HG02973 (cell line): ENCODE results near the gene MYL6.
"Not testable (repeated sequence)": the region's sequence is repeated elsewhere in the genome, so short reads cannot be mapped to it uniquely, and the experiment has no call there.

Experiments used
- ATAC-seq: cut with Tn5 transposase; IDR thresholded peaks from one replicate; pipeline ENCODE4 v1.9.1; 2021; ENCODE audit warnings: moderate library complexity; ENCODE audit not compliant: unreplicated experiment

The MYL6 gene

GRCh38 chr12:56158029-56158925 lies at the start of gene MYL6:
Gene MYL6, plus strand, starts transcription at chr12:56158359. Its CDS starts 43 bp downstream, at chr12:56158402.
- ATAC-seq, result peak; percentile 73

- no peak for ATAC-seq
These were observed 47.6 kb upstream of the MYL6 start for GRCh38 chr12:56110571-56110970.

GRCh38 chr12:56114084-56114483 lies 44.1 kb upstream of the MYL6 start:
- no peak for ATAC-seq

- no peak for ATAC-seq
These were observed 42.8 kb upstream of the MYL6 start for GRCh38 chr12:56115329-56115728.

- ATAC-seq, result peak; percentile 33
These were observed 41.7 kb upstream of the MYL6 start, which contains the start of gene RPL41 for GRCh38 chr12:56116267-56117081. Gene RPL41, plus strand, starts transcription at chr12:56116633.

GRCh38 chr12:56117082-56117706 lies 41.0 kb upstream of the MYL6 start:
- ATAC-seq, result not testable (repeated sequence)

- peak; percentile 72 for ATAC-seq
These were observed 40.1 kb upstream of the MYL6 start, which contains the start of gene ZC3H10 for GRCh38 chr12:56117778-56118687. Gene ZC3H10, plus strand, starts transcription at chr12:56118266. Its CDS starts 2,297 bp downstream, at chr12:56120563.

- ATAC-seq, result no peak
These were observed 39.3 kb upstream of the MYL6 start for GRCh38 chr12:56118688-56119357.

GRCh38 chr12:56119361-56119796 lies 38.8 kb upstream of the MYL6 start:
- no peak for ATAC-seq

- no peak for ATAC-seq
These were observed 37.9 kb upstream of the MYL6 start for GRCh38 chr12:56120158-56120846.

- ATAC-seq, result no peak
These were observed 36.8 kb upstream of the MYL6 start for GRCh38 chr12:56121204-56121870.

GRCh38 chr12:56122637-56123036 lies 35.5 kb upstream of the MYL6 start:
- ATAC-seq, result no peak

GRCh38 chr12:56124133-56124532 lies 34.0 kb upstream of the MYL6 start:
- no peak for ATAC-seq

- no peak for ATAC-seq
These were observed 31.4 kb upstream of the MYL6 start for GRCh38 chr12:56126732-56127239.

GRCh38 chr12:56127485-56127887 lies 30.7 kb upstream of the MYL6 start:
- ATAC-seq, result no peak

- ATAC-seq, result peak; percentile 89
These were observed 30.1 kb upstream of the MYL6 start, which contains the start of gene ESYT1 for GRCh38 chr12:56127888-56128669. Gene ESYT1, plus strand, starts transcription at chr12:56128267. Its CDS starts 53 bp downstream, at chr12:56128320.

GRCh38 chr12:56128670-56129205 lies 29.4 kb upstream of the MYL6 start:
- no peak for ATAC-seq
